BE2C (cell line): ENCODE results near the gene BOD1.

Experiments used
- DNase-seq: peaks from one replicate; pipeline ENCODE4 v3.0.0-alpha.2; 2020
- H3K27me3 ChIP-seq: fragments of 250-450 bp; sonication (Bioruptor Pico); 2 replicates; pipeline ENCODE4 v1.5.1; 2020; ENCODE audit warnings: mild to moderate bottlenecking
- H3K36me3 ChIP-seq: fragments of 250-450 bp; sonication (Bioruptor Pico); 2 replicates; pipeline ENCODE4 v1.5.1; 2020; ENCODE audit warnings: mild to moderate bottlenecking
- H3K4me1 ChIP-seq: fragments of 250-450 bp; sonication (Bioruptor Pico); 2 replicates; pipeline ENCODE4 v1.5.1; 2020
- H3K4me3 ChIP-seq: 2 replicates; pipeline ENCODE4 v1.5.1; 2011; ENCODE audit warnings: low read depth, low read length
- H3K9me3 ChIP-seq: fragments of 250-450 bp; sonication (Bioruptor Pico); 2 replicates; pipeline ENCODE4 v1.5.1; 2020
- TF ChIP-seq, protein P1 (sequence below): IDR thresholded peaks from 2 replicates; pipeline ENCODE4 v1.5.1; 2012; ENCODE audit warnings: mild to moderate bottlenecking, low read depth, low read length

Gene BOD1

DNA sequence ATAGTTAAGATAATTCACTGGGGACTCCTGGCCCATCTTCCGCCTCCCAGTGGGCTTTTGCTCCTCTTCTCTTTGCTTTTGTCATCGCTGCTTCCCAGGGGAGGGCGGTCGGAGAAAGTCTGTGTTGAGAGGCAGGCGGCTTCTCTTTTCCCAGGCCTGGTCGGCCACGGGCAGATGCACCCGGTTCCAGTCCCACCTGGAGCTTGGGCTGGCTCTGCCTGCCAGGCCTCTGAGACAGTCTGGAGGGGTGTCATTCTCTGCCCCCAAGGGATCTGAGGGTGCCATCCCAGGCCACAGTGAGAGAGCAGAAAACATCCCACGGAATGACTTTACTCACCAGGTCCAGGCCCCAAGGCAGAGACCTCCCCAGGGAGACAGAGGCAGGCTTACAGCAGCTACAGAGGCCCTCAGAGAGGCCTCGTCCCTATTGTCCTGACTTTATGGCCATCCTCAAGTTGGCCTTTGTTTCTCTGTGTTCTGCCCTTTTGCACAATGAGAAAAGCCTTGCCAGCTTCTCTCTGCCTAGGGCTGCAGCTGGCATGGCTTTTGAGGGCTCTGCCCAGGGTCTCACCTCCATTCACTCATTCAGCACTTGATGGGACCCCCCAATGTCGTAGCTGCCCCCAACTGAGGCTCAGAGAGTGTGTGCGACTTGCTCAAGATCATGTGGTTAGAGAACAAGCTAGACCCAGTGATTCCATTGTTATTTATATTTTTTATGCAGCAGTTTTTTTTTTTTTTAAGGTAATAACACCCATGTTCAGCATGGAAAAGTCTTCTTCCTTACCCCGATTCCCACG, 44.2 kb upstream of the BOD1 start:
- Histone ChIP-seq H3K4me3 (no peak overlapping the region), H3K4me1 (peaks cover 17% of the 10 kb centered on the region)
- TF ChIP-seq, protein P1, sequence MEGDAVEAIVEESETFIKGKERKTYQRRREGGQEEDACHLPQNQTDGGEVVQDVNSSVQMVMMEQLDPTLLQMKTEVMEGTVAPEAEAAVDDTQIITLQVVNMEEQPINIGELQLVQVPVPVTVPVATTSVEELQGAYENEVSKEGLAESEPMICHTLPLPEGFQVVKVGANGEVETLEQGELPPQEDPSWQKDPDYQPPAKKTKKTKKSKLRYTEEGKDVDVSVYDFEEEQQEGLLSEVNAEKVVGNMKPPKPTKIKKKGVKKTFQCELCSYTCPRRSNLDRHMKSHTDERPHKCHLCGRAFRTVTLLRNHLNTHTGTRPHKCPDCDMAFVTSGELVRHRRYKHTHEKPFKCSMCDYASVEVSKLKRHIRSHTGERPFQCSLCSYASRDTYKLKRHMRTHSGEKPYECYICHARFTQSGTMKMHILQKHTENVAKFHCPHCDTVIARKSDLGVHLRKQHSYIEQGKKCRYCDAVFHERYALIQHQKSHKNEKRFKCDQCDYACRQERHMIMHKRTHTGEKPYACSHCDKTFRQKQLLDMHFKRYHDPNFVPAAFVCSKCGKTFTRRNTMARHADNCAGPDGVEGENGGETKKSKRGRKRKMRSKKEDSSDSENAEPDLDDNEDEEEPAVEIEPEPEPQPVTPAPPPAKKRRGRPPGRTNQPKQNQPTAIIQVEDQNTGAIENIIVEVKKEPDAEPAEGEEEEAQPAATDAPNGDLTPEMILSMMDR, result no peak

DNA sequence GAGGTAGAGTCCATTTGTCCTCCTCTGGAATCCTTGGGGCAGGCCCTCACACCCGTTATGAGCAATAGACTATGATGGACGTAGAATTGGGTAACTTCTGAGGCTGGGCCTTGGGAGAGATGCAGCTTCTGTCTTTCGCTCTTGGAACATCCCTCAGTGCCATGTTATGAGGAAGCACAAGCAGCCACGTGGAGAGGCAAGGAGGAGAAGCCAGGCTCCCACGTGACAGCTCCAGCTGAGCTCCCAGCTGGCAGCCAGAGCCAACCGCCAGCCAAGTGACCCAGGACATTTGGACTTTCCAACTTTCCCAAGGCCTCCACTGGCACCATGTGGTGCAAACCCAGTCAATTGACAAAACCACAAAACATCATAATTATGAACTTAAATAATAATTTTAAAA, 43.0 kb upstream of the BOD1 start:
- peaks cover 13% of the 10 kb centered on the region for H3K4me1 ChIP-seq
- no peak for DNase-seq
- no peaks in the 10 kb centered on the region; the same call in 1 of the 2 replicates for H3K9me3 ChIP-seq
- no peaks in the 10 kb centered on the region for H3K27me3 ChIP-seq
- H3K36me3 ChIP-seq, result no peaks in the 10 kb centered on the region
- H3K4me3 ChIP-seq, result no peak overlapping the region
- TF ChIP-seq, protein P1, result no peak

More for the DNA sequence above, 44.2 kb upstream of the BOD1 start:
- Histone ChIP-seq H3K36me3 (no peaks in the 10 kb centered on the region), H3K27me3 (no peaks in the 10 kb centered on the region), H3K9me3 (no peaks in the 10 kb centered on the region; the same call in 1 of the 2 replicates)
- DNase-seq, result peak; percentile 71

DNA sequence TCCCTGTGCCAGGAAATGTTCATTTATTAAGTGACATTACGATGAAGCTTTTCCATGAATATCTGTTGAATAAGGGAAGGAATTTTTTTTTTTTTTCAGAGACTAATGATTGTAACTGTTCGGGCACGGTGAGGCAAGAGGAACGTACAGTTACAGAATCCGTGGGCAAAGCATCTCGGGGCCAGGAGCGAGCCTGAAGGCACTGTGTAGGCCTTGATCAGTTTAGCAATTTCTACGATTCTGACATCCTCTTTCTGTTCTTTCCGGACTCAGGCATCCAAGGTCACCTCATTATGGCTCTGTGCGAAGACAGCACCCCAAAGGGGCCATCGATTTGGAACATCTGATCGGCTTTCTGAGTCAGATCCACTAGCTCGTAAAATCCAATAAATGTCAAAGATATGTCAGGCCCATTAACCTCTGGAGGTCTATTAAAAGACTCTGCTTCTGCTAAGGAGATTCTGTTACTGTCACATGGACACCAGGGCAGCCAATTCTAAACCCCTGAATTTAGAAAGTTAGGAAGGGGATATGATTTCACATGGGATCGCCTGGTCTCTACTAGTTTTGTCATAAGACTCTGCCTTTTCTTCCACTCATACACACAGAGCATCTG, 41.4 kb upstream of the BOD1 start:
- DNase-seq, result no peak
- no peak overlapping the region for H3K4me3 ChIP-seq
- H3K4me1 ChIP-seq, result peaks cover 21% of the 10 kb centered on the region
- no peaks in the 10 kb centered on the region; the same call in 1 of the 2 replicates for H3K9me3 ChIP-seq
- H3K36me3 ChIP-seq, result no peaks in the 10 kb centered on the region
- no peaks in the 10 kb centered on the region for H3K27me3 ChIP-seq
- TF ChIP-seq, protein P1, result no peak

DNA sequence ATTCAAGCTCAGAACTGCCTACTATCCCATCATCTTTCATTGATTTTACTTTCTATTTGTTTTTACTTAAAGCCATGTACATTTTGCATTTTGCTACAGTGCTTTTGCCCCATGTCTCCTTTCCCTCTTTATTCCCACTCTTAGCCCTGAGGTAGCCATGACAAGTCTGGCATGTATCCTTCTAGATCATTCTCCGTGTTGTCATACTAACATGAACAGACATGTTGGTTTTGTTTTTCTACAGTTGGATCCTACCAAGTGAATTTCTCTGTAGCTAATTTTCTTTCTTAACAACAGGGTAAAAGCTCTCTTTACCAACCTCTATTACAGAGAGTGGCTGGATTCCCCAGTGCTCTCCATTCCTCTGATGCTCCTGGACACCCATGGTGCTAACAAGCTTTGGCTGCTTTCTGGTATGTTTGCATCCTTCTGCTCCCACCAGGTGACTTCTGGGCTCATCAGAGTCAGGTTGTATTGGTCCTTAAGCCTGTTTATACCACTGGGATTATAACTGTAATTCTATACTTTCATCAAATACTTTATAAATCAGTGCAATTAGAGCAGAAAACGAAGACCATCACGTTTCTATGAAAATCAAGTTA, 38.8 kb upstream of the BOD1 start:
- TF ChIP-seq, protein P1, result no peak
- no peak overlapping the region for H3K4me3 ChIP-seq
- peaks cover 14% of the 10 kb centered on the region for H3K4me1 ChIP-seq
- DNase-seq, result no peak
- no peaks in the 10 kb centered on the region for H3K36me3 ChIP-seq
- H3K9me3 ChIP-seq, result no peaks in the 10 kb centered on the region; the same call in 1 of the 2 replicates
- no peaks in the 10 kb centered on the region for H3K27me3 ChIP-seq

DNA sequence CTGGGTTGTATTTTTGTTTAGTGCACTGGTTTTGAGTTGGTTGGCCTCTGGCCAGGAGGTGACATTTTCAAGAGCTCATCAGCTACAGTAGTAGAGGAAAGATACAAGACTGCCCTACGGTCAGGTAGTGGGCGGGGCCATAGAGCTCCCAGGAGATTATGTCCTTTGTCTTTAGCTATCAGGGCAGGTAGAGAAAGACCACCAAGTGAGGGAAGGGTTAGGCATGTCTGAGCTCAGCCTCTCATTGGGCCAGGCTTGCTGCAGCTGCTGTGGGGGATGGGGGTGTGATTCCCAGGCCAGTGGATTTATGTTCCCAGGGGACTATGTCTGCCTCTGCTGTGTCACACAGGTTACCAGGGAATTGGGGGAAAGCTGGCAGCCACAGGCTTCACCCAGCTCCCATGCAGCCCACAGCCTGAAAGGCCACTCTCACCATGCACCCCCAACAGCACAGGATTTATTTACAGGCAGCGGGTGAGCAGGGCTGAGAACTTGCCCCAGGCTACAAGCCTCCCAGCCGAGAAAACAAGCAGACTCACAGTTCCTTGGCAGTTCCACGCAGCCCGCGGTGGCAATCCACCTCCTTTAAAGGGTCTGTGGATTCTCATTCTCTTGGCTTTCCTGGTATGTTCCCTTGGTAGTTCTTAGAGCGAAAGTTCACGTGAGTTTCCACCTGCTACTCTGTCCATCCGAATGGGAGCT, 37.5 kb upstream of the BOD1 start:
- Histone ChIP-seq H3K4me1 (peaks cover 14% of the 10 kb centered on the region), H3K9me3 (no peaks in the 10 kb centered on the region; the same call in 1 of the 2 replicates), H3K27me3 (no peaks in the 10 kb centered on the region), H3K36me3 (no peaks in the 10 kb centered on the region), H3K4me3 (no peak overlapping the region)
- peak; percentile 67 for DNase-seq
- TF ChIP-seq, protein P1, result no peak
